ENCODE measurements around the gene CTSH.
A peak's percentile ranks its signal among the peaks of the same experiment; 100 is the strongest.
"Not testable (repeated sequence)": the region's sequence is repeated elsewhere in the genome, so short reads cannot be mapped to it uniquely, and the experiment has no call there.

The CTSH gene

DNA sequence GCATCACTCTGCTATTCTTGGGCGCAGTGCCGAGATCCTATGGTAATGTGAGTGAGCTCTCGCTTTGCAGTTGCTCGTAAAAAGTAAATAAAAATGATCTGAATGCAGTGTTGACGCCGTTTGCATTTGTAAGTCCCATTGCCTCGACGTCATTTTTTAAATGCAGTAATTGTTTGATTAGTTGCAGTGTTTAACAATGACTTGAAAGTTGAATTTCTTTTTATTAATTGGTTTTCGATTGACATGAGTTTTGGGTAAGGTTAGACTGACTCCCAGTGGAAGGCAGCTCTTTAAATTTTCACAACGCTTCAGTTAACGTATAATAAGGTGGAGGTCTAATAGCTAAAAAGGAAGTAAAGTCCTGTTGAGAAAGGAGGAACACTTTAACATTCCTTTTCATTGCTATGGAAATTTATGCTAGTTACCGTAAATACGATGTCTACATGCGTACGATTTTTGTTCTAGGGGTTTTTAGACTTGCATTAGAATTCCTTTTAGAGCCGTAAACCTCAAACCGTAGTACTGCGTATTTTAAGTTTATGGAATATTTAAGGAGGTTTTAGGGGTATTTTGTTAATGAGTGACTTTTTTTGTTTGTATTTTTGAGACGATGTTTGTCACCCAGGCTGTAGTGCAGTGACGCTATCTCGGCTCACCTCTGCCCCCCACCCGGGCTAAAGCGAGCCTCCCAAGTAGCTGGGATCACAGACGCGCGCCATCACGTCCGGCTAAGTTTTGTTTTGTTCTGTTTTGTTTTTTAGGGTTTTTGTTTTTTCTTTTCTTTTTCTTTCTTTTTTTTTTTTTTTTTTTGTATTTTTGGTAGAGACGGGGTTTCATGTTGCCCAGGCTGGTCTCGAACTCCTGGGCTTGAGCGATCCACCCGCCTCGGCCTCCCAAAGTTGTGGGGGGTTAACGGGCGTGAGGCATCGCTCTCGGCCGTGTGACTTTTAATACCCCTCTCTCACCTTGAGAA lies 70.8 kb downstream of the CTSH start:
- TF ChIP-seq, protein P1, sequence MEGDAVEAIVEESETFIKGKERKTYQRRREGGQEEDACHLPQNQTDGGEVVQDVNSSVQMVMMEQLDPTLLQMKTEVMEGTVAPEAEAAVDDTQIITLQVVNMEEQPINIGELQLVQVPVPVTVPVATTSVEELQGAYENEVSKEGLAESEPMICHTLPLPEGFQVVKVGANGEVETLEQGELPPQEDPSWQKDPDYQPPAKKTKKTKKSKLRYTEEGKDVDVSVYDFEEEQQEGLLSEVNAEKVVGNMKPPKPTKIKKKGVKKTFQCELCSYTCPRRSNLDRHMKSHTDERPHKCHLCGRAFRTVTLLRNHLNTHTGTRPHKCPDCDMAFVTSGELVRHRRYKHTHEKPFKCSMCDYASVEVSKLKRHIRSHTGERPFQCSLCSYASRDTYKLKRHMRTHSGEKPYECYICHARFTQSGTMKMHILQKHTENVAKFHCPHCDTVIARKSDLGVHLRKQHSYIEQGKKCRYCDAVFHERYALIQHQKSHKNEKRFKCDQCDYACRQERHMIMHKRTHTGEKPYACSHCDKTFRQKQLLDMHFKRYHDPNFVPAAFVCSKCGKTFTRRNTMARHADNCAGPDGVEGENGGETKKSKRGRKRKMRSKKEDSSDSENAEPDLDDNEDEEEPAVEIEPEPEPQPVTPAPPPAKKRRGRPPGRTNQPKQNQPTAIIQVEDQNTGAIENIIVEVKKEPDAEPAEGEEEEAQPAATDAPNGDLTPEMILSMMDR (IDR thresholded peaks at IDR 0.05; ENCODE audit: insufficient read depth, low read depth, low read length, missing control alignments), result no peak
- peak overlapping the region; percentile 96 for H3K4me3 ChIP-seq (ENCODE audit: low read length)
- peak; percentile 24 for DNase-seq (ENCODE audit: low read depth)

GRCh38 chr15:78872972-78873792 lies 71.7 kb downstream of the CTSH start:
- DNase-seq (ENCODE audit: low read depth), result peak; percentile 89
- peak overlapping the region; percentile 96 for H3K4me3 ChIP-seq (ENCODE audit: low read length)
- TF ChIP-seq, protein P1 (IDR thresholded peaks at IDR 0.05; ENCODE audit: insufficient read depth, low read depth, low read length, missing control alignments), result peak; percentile 36

DNA sequence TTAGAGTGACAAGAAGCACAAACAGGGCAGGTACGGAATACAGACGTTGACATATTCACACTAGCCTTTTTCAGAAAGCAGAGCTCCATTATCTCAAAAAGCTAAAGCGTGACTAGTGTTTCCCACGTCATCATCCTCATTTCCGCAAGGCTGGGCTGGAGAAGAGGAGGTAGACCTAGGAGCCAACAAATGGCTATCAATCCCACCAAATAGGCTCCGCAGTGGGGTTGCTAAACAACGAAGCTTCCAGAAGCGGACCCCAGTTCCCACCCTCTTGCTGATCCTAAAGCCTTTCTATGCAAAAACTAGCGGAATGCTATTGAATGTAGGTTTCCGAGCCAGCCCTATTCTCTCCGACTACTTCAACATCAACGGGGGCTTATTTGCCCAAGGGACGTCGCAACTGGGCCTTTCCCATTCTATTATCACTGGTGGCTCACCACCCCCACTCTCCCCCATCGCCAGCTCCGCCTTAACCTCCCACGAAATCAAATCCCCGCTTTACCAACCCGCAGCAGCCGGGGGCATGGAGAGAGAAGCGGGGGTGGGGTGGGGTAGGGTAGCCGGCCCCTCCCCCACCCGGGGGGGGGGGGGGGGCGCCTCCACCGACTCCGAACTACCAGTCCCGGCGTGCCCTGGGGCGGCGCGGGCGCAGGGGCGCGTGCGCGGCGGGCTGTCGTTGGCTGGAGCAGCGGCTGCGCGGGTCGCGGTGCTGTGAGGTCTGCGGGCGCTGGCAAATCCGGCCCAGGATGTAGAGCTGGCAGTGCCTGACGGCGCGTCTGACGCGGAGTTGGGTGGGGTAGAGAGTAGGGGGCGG lies 72.5 kb downstream of the CTSH start, which contains the start of gene MORF4L1:
Gene MORF4L1, plus strand, starts transcription at position 736 of the 817 bp plus-strand sequence. CDS start 128 bp downstream, outside the sequence.
- TF ChIP-seq, protein P1 (IDR thresholded peaks at IDR 0.05; ENCODE audit: insufficient read depth, low read depth, low read length, missing control alignments), result no peak
- H3K4me3 ChIP-seq (ENCODE audit: low read length), result peak within 1 kb of the TSS; percentile 96

GRCh38 chr15:78871483-78872127 lies 73.2 kb downstream of the CTSH start:
- DNase-seq (ENCODE audit: low read depth); H3K4me3 ChIP-seq (ENCODE audit: low read length): not testable (repeated sequence)

More for the DNA sequence above, 72.5 kb downstream of the CTSH start, which contains the start of gene MORF4L1:
- DNase-seq (ENCODE audit: low read depth), result peak; percentile 97

Data from epithelial cell of esophagus (primary cell).